ENCODE data around the gene STAT3.

STAT3 gene

DNA sequence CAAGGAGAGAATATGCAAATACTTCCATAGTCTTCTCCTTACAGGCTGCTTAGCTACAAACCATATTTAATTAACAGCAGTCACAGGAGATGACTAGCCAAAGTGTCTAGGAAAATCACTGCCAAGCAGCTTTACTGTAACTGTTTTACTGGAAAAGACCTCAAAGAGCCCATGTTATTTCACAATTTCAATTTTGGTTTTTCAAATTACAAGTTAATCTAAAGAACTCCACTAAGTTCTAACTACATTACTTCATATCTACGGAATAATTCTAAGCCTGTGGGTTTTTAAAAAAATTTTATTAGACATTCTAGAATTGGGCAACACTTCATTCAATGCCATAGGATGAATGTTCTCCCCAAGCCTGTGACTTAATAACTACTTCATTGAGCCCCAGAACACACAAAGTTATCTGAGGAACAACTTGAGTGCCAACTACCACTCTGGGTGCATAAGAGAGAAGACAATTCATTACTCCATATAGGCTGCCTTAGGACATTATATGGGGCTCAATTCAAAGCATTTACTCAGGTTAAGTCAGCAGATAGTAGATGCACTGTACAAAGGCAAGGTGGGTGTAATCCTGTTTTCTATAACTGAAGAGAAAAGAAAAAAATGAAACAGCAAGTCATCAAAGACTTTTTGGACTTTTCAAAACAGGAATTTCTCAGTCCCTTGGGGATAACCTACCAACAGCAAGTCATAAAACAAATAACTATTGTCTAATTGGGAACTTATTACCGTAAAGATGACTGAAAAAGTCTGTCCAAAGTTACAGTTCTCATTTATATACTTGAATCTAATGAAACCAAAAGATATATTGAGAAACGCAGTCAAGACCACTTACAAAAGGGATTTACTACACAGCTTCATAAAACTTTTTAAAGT lies 33.0 kb downstream of the STAT3 start:
- no peaks in the 10 kb centered on the region for H3K4me1 ChIP-seq (ENCODE audit: control insufficient read depth, low read depth, low read length)
- no peak overlapping the region for H3K27ac ChIP-seq (ENCODE audit: low read length)
- no peaks in the 10 kb centered on the region for H3K27me3 ChIP-seq (ENCODE audit: control insufficient read depth, insufficient read depth, low read length)
- no peak overlapping the region for H3K9ac ChIP-seq (ENCODE audit: low read length)
- no peak overlapping the region for H3K4me3 ChIP-seq (ENCODE audit: low read length)
- no peaks in the 10 kb centered on the region for H3K36me3 ChIP-seq (ENCODE audit: control insufficient read depth, low read depth, low read length)
- no peaks in the 10 kb centered on the region for H3K9me3 ChIP-seq (ENCODE audit: control insufficient read depth, low read depth, low read length)

DNA sequence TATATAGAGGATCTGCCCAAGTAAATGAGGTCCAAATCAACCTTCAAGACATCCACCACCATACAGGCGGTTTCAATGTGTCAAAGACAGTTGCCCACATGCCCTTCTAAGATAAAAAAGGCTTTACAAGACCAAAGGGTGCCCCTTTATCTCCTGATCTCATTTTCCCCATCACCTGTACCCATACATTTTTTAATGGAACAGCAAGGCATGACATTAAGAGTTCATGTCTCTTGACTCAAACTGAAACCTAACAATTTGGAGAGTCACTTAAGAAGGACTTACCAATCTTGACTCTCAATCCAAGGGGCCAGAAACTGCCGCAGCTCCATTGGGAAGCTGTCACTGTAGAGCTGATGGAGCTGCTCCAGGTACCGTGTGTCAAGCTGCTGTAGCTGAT lies 40.1 kb downstream of the STAT3 start:
- H3K27ac ChIP-seq (ENCODE audit: low read length) = no peak overlapping the region
- H3K36me3 ChIP-seq (ENCODE audit: control insufficient read depth, low read depth, low read length) = peaks cover 15% of the 10 kb centered on the region
- no peak overlapping the region for H3K4me3 ChIP-seq (ENCODE audit: low read length)

DNA sequence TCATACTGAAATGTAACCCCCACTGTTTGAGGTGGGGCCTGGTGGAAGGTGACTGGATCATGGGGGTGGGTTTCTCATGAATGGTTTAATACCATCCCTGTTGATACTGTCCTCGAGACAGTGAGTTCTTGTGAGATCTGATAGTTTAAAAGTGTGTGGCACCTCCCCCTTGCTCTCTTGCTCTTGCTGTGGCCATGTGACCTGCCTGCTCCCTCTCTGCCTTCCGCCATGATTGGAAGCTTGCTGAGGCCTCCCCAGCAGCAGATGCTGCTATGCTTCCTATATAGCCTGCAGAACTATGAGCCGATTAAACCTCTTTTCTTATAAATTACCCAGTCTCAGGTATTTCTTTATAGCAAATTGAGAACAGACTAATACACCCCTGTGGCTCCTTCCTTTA lies 40.6 kb downstream of the STAT3 start:
- Histone ChIP-seq H3K4me1 (ENCODE audit: control insufficient read depth, low read depth, low read length) (no peaks in the 10 kb centered on the region), H3K9me3 (ENCODE audit: control insufficient read depth, low read depth, low read length) (no peaks in the 10 kb centered on the region)

More for the DNA sequence above, 40.1 kb downstream of the STAT3 start:
- H3K27me3 ChIP-seq (ENCODE audit: control insufficient read depth, insufficient read depth, low read length) = no peaks in the 10 kb centered on the region
- H3K9ac ChIP-seq (ENCODE audit: low read length) = no peak overlapping the region
- no peaks in the 10 kb centered on the region for H3K4me1 ChIP-seq (ENCODE audit: control insufficient read depth, low read depth, low read length)
- no peaks in the 10 kb centered on the region for H3K9me3 ChIP-seq (ENCODE audit: control insufficient read depth, low read depth, low read length)

DNA sequence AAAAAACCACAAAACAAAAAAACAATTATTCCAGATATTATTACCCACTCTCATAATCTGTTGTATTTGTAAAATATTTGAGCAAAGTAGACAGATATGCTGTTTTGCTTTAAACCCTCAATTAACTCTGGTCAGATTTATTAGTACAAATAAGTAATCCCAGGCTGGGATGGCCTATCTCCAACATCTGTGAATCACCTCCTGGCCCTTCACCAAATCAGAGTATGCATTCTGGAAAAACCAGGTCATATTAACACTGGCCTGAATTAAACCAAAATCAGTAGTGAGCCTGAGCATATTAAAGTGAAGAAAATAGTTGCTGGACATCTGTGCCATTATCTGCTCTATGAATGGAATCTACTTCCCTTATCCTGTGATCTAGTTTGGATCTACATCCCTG lies 41.0 kb downstream of the STAT3 start:
- H3K9me3 ChIP-seq (ENCODE audit: control insufficient read depth, low read depth, low read length) = no peaks in the 10 kb centered on the region
- no peak overlapping the region for H3K4me3 ChIP-seq (ENCODE audit: low read length)
- no peaks in the 10 kb centered on the region for H3K4me1 ChIP-seq (ENCODE audit: control insufficient read depth, low read depth, low read length)
- H3K36me3 ChIP-seq (ENCODE audit: control insufficient read depth, low read depth, low read length) = peaks cover 23% of the 10 kb centered on the region
- no peak overlapping the region for H3K9ac ChIP-seq (ENCODE audit: low read length)
- H3K27me3 ChIP-seq (ENCODE audit: control insufficient read depth, insufficient read depth, low read length) = no peaks in the 10 kb centered on the region
- no peak overlapping the region for H3K27ac ChIP-seq (ENCODE audit: low read length)

More for the DNA sequence above, 40.6 kb downstream of the STAT3 start:
- Histone ChIP-seq H3K36me3 (ENCODE audit: control insufficient read depth, low read depth, low read length) (peaks cover 19% of the 10 kb centered on the region), H3K27ac (ENCODE audit: low read length) (no peak overlapping the region), H3K9ac (ENCODE audit: low read length) (no peak overlapping the region), H3K27me3 (ENCODE audit: control insufficient read depth, insufficient read depth, low read length) (no peaks in the 10 kb centered on the region), H3K4me3 (ENCODE audit: low read length) (no peak overlapping the region)

DNA sequence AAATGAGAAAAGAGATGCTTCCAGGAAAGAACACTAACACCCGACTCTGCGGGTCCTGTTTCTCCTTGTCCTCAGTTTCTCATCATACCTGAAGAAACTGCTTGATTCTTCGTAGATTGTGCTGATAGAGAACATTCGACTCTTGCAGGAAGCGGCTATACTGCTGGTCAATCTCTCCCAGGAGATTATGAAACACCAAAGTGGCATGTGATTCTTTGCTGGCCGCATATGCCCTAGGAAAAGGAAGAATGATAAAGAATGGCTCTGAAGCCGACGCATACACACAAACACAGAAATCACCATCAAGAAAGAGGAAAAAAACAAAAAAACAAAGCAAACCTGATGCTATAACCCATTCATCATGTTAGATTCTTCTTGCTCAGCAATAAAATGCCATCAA lies 41.8 kb downstream of the STAT3 start:
- H3K9ac ChIP-seq (ENCODE audit: low read length) = no peak overlapping the region
- no peaks in the 10 kb centered on the region for H3K9me3 ChIP-seq (ENCODE audit: control insufficient read depth, low read depth, low read length)
- H3K4me1 ChIP-seq (ENCODE audit: control insufficient read depth, low read depth, low read length) = no peaks in the 10 kb centered on the region
- H3K4me3 ChIP-seq (ENCODE audit: low read length) = no peak overlapping the region
- no peak overlapping the region for H3K27ac ChIP-seq (ENCODE audit: low read length)
- H3K27me3 ChIP-seq (ENCODE audit: control insufficient read depth, insufficient read depth, low read length) = no peaks in the 10 kb centered on the region
- peaks cover 29% of the 10 kb centered on the region for H3K36me3 ChIP-seq (ENCODE audit: control insufficient read depth, low read depth, low read length)

DNA sequence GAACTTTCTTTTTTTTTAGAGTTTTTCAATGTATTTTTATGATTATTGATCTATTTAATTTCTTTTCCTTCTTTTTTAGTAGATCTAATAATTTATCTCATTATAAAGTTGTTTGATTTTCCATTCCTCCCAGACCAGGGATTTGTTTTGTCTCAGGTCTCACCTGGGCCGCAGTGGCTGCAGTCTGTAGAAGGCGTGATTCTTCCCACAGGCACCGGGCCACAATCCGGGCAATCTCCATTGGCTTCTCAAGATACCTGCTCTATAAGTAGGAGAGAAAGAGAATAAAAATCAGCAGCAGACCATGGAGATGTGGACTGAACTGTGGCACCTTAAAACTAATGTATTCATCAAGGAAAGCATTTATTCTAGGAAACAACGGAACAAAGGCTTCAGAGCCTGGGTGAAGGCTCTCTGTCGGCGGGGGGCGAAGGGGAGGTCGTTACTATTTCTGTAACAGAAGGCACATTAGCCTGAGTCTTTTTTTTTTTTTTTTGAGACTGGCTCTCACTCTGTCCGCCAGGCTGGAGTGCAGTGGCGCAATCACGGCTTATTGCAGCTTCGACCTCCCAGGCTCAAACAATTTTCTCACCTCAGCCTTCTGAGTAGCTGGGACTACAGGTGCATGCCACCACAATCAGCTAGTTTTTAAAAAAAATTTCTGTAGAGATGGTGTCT lies 42.7 kb downstream of the STAT3 start:
- Histone ChIP-seq H3K9me3 (ENCODE audit: control insufficient read depth, low read depth, low read length) (no peaks in the 10 kb centered on the region), H3K36me3 (ENCODE audit: control insufficient read depth, low read depth, low read length) (peaks cover 34% of the 10 kb centered on the region), H3K27ac (ENCODE audit: low read length) (no peak overlapping the region), H3K9ac (ENCODE audit: low read length) (no peak overlapping the region), H3K27me3 (ENCODE audit: control insufficient read depth, insufficient read depth, low read length) (no peaks in the 10 kb centered on the region), H3K4me3 (ENCODE audit: low read length) (no peak overlapping the region), H3K4me1 (ENCODE audit: control insufficient read depth, low read depth, low read length) (no peaks in the 10 kb centered on the region)

DNA sequence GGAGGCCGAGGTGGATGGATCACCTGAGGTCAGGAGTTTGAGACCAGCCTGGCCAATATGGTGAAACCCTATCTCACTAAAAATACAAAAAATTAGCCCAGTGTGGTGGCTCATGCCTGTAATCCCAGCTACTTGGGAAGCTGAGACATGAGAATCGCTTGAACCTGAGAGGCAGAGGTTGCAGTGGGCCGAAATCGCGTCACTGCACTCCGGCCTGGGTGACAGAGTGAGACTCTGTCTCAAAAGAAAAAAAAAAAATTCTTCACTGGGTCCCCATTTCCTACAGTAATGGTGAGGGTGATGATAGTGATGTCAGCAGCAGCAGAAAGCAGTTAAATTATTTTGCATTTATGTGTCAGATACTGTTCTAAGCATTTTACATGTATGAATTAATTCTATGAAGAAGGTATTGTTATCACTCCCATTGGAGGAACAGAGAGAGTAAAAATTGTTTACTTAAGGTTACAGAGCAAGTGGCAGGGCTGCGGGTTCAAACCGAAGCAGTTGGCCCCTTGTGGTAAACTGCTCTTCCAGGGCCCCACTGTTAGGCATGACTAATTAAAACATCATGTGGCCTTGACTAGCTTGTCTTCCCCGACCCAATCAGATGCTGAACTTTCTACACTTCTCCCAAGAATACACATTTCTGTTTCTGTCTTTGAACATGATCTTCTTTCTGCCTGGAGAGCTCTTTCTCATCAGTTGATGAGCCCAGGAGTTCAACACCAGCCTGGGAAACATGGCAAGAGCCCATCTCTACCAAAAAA lies 45.8 kb downstream of the STAT3 start:
- no peaks in the 10 kb centered on the region for H3K27me3 ChIP-seq (ENCODE audit: control insufficient read depth, insufficient read depth, low read length)
- H3K9ac ChIP-seq (ENCODE audit: low read length) = no peak overlapping the region
- no peak overlapping the region for H3K4me3 ChIP-seq (ENCODE audit: low read length)
- peaks cover 52% of the 10 kb centered on the region for H3K36me3 ChIP-seq (ENCODE audit: control insufficient read depth, low read depth, low read length)
- H3K27ac ChIP-seq (ENCODE audit: low read length) = no peak overlapping the region
- H3K4me1 ChIP-seq (ENCODE audit: control insufficient read depth, low read depth, low read length) = no peaks in the 10 kb centered on the region
- no peaks in the 10 kb centered on the region for H3K9me3 ChIP-seq (ENCODE audit: control insufficient read depth, low read depth, low read length)

DNA sequence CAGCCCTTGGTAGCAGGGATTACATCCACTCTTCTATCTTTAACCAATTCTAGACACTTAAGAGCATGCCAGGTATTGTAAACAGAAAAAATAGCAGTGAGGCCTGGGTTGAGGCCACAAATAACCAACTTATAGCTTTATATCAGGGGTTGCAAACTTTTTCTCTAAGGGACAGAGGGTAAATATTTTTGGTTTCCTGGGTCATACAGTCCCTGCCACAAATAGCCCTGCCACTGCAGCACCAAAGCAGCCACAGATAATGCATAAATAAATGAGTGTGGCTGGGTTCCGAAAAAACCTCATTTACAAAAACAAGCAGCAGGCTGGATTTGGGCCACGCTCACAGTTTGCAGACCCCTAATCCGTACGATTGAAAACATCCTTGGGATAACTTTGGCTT lies 46.7 kb downstream of the STAT3 start:
- Histone ChIP-seq H3K27me3 (ENCODE audit: control insufficient read depth, insufficient read depth, low read length) (no peaks in the 10 kb centered on the region), H3K27ac (ENCODE audit: low read length) (no peak overlapping the region), H3K36me3 (ENCODE audit: control insufficient read depth, low read depth, low read length) (peaks cover 56% of the 10 kb centered on the region), H3K4me1 (ENCODE audit: control insufficient read depth, low read depth, low read length) (no peaks in the 10 kb centered on the region), H3K4me3 (ENCODE audit: low read length) (no peak overlapping the region), H3K9me3 (ENCODE audit: control insufficient read depth, low read depth, low read length) (no peaks in the 10 kb centered on the region), H3K9ac (ENCODE audit: low read length) (no peak overlapping the region)

DNA sequence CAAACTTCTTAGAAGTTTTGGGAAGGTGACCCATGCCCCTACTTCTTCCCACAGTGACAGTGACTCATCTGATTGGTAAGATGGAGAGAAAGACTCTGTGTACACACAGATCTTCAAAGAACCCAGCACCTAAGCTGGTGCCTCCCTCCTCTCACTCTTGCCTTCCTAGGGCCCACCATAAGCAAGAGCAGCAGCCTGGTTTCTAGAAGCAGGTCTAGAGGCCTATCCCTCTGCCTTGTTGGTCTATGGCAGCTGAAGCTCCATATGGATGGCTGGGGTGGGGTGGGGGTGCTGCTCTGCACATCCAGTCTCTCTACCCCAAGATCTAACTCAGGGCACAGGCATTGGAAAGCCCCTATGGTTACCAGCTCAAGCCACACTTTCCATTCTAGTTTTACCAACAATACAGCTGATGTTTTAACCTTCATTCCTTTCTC lies 47.5 kb downstream of the STAT3 start:
- H3K27ac ChIP-seq (ENCODE audit: low read length) = no peak overlapping the region
- H3K36me3 ChIP-seq (ENCODE audit: control insufficient read depth, low read depth, low read length) = peaks cover 58% of the 10 kb centered on the region
- no peaks in the 10 kb centered on the region for H3K9me3 ChIP-seq (ENCODE audit: control insufficient read depth, low read depth, low read length)
- no peaks in the 10 kb centered on the region for H3K4me1 ChIP-seq (ENCODE audit: control insufficient read depth, low read depth, low read length)
- H3K9ac ChIP-seq (ENCODE audit: low read length) = no peak overlapping the region
- no peak overlapping the region for H3K4me3 ChIP-seq (ENCODE audit: low read length)
- no peaks in the 10 kb centered on the region for H3K27me3 ChIP-seq (ENCODE audit: control insufficient read depth, insufficient read depth, low read length)

DNA sequence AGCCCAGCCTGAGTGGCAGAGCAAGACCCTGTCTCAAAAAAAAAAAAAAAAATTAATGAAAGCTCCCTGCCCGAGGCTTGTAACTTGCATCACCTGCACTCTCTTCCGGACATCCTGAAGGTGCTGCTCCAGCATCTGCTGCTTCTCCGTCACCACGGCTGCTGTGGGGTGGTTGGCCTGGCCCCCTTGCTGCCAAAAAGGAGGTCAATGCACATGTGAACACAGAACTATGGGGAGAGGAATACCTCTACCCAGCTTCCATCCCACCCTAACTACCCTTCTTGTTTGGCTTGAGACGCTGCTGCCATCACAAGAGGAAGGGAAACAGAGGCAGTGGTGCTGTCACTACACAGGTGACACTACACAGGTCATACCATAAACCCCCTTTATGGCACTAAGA lies 49.0 kb downstream of the STAT3 start:
- Histone ChIP-seq H3K4me1 (ENCODE audit: control insufficient read depth, low read depth, low read length) (no peaks in the 10 kb centered on the region), H3K36me3 (ENCODE audit: control insufficient read depth, low read depth, low read length) (peaks cover 65% of the 10 kb centered on the region), H3K9me3 (ENCODE audit: control insufficient read depth, low read depth, low read length) (no peaks in the 10 kb centered on the region)

DNA sequence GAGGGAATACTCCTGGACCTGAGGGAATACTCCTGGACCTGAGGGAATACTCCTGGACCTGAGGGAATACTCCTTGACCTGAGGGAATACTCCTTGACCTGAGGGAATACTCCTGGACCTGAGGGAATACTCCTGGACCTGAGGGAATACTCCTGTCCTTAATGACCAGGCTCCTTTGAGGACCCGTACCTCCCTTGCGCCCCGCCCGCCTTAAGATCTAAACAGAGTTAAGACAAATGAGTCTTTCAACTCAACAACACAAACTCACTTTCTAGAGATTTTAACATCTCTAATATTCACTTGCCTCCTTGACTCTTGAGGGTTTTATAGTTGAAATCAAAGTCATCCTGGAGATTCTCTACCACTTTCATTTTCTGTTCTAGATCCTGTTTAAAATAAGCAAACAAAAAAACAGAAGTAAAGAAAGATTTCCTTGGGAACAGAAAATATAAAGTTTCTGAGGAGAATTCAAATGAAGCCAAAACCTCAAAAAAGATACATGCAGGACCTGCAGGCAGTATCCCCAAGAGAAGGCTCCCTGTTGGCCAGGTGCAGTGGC lies 49.7 kb downstream of the STAT3 start:
- Histone ChIP-seq H3K9me3 (ENCODE audit: control insufficient read depth, low read depth, low read length) (no peaks in the 10 kb centered on the region), H3K36me3 (ENCODE audit: control insufficient read depth, low read depth, low read length) (peaks cover 66% of the 10 kb centered on the region), H3K9ac (ENCODE audit: low read length) (no peak overlapping the region), H3K4me3 (ENCODE audit: low read length) (no peak overlapping the region), H3K27me3 (ENCODE audit: control insufficient read depth, insufficient read depth, low read length) (no peaks in the 10 kb centered on the region), H3K4me1 (ENCODE audit: control insufficient read depth, low read depth, low read length) (no peaks in the 10 kb centered on the region), H3K27ac (ENCODE audit: low read length) (no peak overlapping the region)

More for the DNA sequence above, 49.0 kb downstream of the STAT3 start:
- no peak overlapping the region for H3K27ac ChIP-seq (ENCODE audit: low read length)
- H3K27me3 ChIP-seq (ENCODE audit: control insufficient read depth, insufficient read depth, low read length) = no peaks in the 10 kb centered on the region
- no peak overlapping the region for H3K9ac ChIP-seq (ENCODE audit: low read length)
- no peak overlapping the region for H3K4me3 ChIP-seq (ENCODE audit: low read length)

Measured in iPS-18a (cell line).